SIG-M5 (cell line): ENCODE data around the gene ELAVL2.

ENCODE experiments used
- DNase-seq: peaks from one replicate; lab custom pipeline; 2025; lab: John Stamatoyannopoulos, UW

Gene ELAVL2

GRCh38 chr9:23826120-23826629, at the start of gene ELAVL2:
Gene ELAVL2, minus strand, starts transcription at chr9:23826240. Its CDS starts 64,006 bp downstream, at chr9:23762234.
- no peak for DNase-seq

GRCh38 chr9:23858234-23858633, 32.2 kb upstream of the ELAVL2 start:
- no peak for DNase-seq

GRCh38 chr9:23855873-23856604, 30.0 kb upstream of the ELAVL2 start:
- DNase-seq = no peak

GRCh38 chr9:23850690-23851629, 24.9 kb upstream of the ELAVL2 start:
- DNase-seq = no peak

GRCh38 chr9:23850242-23850689, 24.2 kb upstream of the ELAVL2 start:
- no peak for DNase-seq

- DNase-seq = no peak
Observed at GRCh38 chr9:23849379-23850035, 23.5 kb upstream of the ELAVL2 start.

GRCh38 chr9:23842565-23843129, 16.6 kb upstream of the ELAVL2 start:
- DNase-seq = no peak

- no peak for DNase-seq
Observed at GRCh38 chr9:23841304-23841703, 15.3 kb upstream of the ELAVL2 start.

GRCh38 chr9:23837038-23837437, 11.0 kb upstream of the ELAVL2 start:
- no peak for DNase-seq

GRCh38 chr9:23830929-23831730, 5.1 kb upstream of the ELAVL2 start:
- DNase-seq = no peak

- no peak for DNase-seq
Observed at GRCh38 chr9:23830476-23830805, 4.4 kb upstream of the ELAVL2 start.

- DNase-seq = no peak
Observed at GRCh38 chr9:23829580-23830475, 3.8 kb upstream of the ELAVL2 start.

GRCh38 chr9:23825700-23826099, 340 bp downstream of the ELAVL2 start:
- no peak for DNase-seq

GRCh38 chr9:23824830-23825591, 1.0 kb downstream of the ELAVL2 start:
- no peak for DNase-seq

GRCh38 chr9:23823986-23824829, 1.8 kb downstream of the ELAVL2 start:
- DNase-seq = no peak

GRCh38 chr9:23823269-23823668, 2.8 kb downstream of the ELAVL2 start:
- no peak for DNase-seq

- DNase-seq = no peak
Observed at GRCh38 chr9:23822261-23823169, 3.5 kb downstream of the ELAVL2 start.
